ENCODE measurements around the gene ARSB.
A peak's percentile ranks its signal among the peaks of the same experiment; 100 is the strongest.

- peak; percentile 48 to 83 (median 61) for TF ChIP-seq CTCF (IDR thresholded peaks at IDR 0.05)
- TF ChIP-seq POLR2A (IDR thresholded peaks at IDR 0.05) = no peak
Measured at GRCh38 chr5:79020861-79021561, 35.9 kb upstream of the ARSB start.
